ENCODE measurements around the gene NT5C1A.

NT5C1A gene

DNA sequence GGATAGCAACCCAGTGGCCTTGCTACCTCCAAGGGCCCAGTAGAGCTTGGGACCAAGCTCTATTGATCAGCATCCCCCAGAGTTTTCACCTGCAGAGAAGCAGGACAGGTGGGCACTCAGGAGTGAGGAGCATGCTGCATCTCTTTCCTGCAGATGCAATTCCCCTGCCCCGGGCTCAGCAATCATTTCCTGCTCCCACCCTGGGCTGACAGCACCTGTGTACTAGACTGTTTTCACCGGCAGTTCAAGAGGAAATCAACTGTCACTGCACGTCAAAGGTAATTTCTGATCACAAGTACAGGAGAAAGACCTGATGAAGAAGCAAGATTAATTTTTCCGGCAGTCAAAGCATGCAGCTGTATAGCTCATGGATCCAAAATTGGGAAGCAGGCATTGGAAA is 8.8 kb upstream of the NT5C1A start:
- ATAC-seq: no peak
- TF ChIP-seq, protein P1, sequence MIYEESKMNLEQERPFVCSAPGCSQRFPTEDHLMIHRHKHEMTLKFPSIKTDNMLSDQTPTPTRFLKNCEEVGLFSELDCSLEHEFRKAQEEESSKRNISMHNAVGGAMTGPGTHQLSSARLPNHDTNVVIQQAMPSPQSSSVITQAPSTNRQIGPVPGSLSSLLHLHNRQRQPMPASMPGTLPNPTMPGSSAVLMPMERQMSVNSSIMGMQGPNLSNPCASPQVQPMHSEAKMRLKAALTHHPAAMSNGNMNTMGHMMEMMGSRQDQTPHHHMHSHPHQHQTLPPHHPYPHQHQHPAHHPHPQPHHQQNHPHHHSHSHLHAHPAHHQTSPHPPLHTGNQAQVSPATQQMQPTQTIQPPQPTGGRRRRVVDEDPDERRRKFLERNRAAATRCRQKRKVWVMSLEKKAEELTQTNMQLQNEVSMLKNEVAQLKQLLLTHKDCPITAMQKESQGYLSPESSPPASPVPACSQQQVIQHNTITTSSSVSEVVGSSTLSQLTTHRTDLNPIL (CRISPR knock-in tag; IDR thresholded peaks at IDR 0.05; ENCODE audit: low read depth): no peak
- no peak for TF ChIP-seq ARNTL (CRISPR knock-in tag; IDR thresholded peaks at IDR 0.05; ENCODE audit: borderline replicate concordance, low read depth)
- no peak for TF ChIP-seq RARB (CRISPR knock-in tag; IDR thresholded peaks at IDR 0.05)

DNA sequence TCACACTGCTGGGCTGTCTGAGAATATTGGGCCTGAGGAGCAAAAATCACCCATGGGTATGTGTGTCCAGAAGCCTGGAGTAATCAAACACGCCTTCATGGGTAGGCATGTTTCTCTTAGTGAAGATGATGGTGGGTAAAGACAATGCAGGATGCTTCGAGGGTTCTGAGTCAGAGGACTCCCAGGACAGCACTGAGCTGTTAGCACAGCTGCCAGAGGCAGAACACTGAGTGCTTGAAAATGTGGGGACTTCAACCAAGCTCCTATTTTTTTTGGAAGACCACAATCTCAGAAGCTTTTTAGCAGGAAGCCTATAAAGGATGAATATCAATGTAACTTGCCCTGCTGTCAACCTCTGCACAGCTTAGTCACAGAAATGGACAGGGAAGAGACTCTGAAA is 7.9 kb upstream of the NT5C1A start:
- TF ChIP-seq ZNF8 (CRISPR knock-in tag; IDR thresholded peaks at IDR 0.05) (no peak), ZNF565 (CRISPR knock-in tag; conservative IDR thresholded peaks at IDR 0.05; ENCODE audit: low read depth) (no peak), PPARA (CRISPR knock-in tag; IDR thresholded peaks at IDR 0.05; ENCODE audit: borderline replicate concordance) (no peak), ESRRG (CRISPR knock-in tag; IDR thresholded peaks at IDR 0.05) (no peak), ARNTL (CRISPR knock-in tag; IDR thresholded peaks at IDR 0.05; ENCODE audit: borderline replicate concordance, low read depth) (no peak)
- TF ChIP-seq, protein P2, sequence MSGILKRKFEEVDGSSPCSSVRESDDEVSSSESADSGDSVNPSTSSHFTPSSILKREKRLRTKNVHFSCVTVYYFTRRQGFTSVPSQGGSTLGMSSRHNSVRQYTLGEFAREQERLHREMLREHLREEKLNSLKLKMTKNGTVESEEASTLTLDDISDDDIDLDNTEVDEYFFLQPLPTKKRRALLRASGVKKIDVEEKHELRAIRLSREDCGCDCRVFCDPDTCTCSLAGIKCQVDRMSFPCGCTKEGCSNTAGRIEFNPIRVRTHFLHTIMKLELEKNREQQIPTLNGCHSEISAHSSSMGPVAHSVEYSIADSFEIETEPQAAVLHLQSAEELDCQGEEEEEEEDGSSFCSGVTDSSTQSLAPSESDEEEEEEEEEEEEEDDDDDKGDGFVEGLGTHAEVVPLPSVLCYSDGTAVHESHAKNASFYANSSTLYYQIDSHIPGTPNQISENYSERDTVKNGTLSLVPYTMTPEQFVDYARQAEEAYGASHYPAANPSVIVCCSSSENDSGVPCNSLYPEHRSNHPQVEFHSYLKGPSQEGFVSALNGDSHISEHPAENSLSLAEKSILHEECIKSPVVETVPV (CRISPR knock-in tag; IDR thresholded peaks at IDR 0.05): no peak
- TF ChIP-seq, protein P1 (CRISPR knock-in tag; IDR thresholded peaks at IDR 0.05; ENCODE audit: low read depth): no peak
- TF ChIP-seq, protein P3, sequence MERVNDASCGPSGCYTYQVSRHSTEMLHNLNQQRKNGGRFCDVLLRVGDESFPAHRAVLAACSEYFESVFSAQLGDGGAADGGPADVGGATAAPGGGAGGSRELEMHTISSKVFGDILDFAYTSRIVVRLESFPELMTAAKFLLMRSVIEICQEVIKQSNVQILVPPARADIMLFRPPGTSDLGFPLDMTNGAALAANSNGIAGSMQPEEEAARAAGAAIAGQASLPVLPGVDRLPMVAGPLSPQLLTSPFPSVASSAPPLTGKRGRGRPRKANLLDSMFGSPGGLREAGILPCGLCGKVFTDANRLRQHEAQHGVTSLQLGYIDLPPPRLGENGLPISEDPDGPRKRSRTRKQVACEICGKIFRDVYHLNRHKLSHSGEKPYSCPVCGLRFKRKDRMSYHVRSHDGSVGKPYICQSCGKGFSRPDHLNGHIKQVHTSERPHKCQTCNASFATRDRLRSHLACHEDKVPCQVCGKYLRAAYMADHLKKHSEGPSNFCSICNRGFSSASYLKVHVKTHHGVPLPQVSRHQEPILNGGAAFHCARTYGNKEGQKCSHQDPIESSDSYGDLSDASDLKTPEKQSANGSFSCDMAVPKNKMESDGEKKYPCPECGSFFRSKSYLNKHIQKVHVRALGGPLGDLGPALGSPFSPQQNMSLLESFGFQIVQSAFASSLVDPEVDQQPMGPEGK (CRISPR knock-in tag; IDR thresholded peaks at IDR 0.05; ENCODE audit: borderline replicate concordance): no peak
- ATAC-seq: no peak

DNA sequence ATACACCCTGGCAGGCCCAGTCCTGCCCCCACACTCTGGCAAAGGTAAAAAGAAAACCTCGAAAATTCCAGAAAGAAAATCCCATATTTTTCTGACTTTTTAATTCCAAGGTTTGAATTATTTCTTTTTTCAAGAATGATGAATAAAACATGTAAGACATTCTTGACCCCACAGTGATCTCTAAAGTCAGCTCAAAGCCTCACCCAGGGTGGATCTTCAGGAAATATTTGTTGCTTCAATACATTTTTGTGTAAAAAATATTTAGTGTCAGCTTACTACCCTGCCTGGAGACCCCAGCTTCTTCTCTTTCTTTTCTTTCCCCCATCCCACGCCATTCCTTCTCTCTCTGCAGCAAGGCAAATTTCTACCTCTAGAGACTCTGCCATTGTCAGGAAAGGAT is 7.0 kb upstream of the NT5C1A start:
- no peak for ATAC-seq
- no peak for TF ChIP-seq ZC3H10 (CRISPR knock-in tag; IDR thresholded peaks at IDR 0.05)
- TF ChIP-seq, protein P4, sequence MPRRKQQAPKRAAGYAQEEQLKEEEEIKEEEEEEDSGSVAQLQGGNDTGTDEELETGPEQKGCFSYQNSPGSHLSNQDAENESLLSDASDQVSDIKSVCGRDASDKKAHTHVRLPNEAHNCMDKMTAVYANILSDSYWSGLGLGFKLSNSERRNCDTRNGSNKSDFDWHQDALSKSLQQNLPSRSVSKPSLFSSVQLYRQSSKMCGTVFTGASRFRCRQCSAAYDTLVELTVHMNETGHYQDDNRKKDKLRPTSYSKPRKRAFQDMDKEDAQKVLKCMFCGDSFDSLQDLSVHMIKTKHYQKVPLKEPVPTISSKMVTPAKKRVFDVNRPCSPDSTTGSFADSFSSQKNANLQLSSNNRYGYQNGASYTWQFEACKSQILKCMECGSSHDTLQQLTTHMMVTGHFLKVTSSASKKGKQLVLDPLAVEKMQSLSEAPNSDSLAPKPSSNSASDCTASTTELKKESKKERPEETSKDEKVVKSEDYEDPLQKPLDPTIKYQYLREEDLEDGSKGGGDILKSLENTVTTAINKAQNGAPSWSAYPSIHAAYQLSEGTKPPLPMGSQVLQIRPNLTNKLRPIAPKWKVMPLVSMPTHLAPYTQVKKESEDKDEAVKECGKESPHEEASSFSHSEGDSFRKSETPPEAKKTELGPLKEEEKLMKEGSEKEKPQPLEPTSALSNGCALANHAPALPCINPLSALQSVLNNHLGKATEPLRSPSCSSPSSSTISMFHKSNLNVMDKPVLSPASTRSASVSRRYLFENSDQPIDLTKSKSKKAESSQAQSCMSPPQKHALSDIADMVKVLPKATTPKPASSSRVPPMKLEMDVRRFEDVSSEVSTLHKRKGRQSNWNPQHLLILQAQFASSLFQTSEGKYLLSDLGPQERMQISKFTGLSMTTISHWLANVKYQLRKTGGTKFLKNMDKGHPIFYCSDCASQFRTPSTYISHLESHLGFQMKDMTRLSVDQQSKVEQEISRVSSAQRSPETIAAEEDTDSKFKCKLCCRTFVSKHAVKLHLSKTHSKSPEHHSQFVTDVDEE (CRISPR knock-in tag; IDR thresholded peaks at IDR 0.05): no peak
- no peak for TF ChIP-seq ESRRG (CRISPR knock-in tag; IDR thresholded peaks at IDR 0.05)
- TF ChIP-seq, protein P5, sequence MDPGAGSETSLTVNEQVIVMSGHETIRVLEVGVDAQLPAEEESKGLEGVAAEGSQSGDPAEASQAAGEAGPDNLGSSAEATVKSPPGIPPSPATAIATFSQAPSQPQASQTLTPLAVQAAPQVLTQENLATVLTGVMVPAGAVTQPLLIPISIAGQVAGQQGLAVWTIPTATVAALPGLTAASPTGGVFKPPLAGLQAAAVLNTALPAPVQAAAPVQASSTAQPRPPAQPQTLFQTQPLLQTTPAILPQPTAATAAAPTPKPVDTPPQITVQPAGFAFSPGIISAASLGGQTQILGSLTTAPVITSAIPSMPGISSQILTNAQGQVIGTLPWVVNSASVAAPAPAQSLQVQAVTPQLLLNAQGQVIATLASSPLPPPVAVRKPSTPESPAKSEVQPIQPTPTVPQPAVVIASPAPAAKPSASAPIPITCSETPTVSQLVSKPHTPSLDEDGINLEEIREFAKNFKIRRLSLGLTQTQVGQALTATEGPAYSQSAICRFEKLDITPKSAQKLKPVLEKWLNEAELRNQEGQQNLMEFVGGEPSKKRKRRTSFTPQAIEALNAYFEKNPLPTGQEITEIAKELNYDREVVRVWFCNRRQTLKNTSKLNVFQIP (CRISPR knock-in tag; IDR thresholded peaks at IDR 0.05; ENCODE audit: borderline replicate concordance, low read depth): no peak
- TF ChIP-seq ISL1 (CRISPR knock-in tag; IDR thresholded peaks at IDR 0.05): no peak
- TF ChIP-seq ZNF70 (CRISPR knock-in tag; IDR thresholded peaks at IDR 0.05): no peak
- TF ChIP-seq ZFP3 (CRISPR knock-in tag; IDR thresholded peaks at IDR 0.05): no peak
- no peak for TF ChIP-seq GLIS3 (CRISPR knock-in tag; IDR thresholded peaks at IDR 0.05)

DNA sequence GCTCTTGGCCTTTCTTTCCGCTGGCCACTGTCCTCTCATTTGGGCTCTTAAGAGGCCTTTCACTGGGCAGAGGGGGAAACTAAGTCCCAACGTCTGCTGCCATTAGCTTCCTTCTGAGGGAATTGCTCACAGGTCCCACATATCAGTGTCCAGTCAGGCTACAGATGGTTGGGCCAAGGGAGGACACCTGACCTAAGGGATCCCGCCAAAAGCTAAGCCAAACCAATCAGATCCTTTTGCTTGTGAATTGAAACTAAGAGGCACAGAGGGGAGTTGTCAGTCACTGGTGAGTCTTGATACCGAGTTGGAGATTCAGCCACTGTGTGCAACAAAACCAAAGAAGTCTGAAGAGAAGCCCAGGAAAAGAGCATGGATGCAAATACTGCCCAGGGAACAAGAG is 5.7 kb upstream of the NT5C1A start:
- TF ChIP-seq ESRRG (CRISPR knock-in tag; IDR thresholded peaks at IDR 0.05) (no peak), CSDC2 (CRISPR knock-in tag; IDR thresholded peaks at IDR 0.05) (no peak), ZC3H10 (CRISPR knock-in tag; IDR thresholded peaks at IDR 0.05) (no peak), TOX (CRISPR knock-in tag; IDR thresholded peaks at IDR 0.05; ENCODE audit: borderline replicate concordance) (no peak), ISL1 (CRISPR knock-in tag; IDR thresholded peaks at IDR 0.05) (no peak), RARB (CRISPR knock-in tag; IDR thresholded peaks at IDR 0.05) (no peak), ZNF8 (CRISPR knock-in tag; IDR thresholded peaks at IDR 0.05) (no peak)
- TF ChIP-seq, protein P5 (CRISPR knock-in tag; IDR thresholded peaks at IDR 0.05; ENCODE audit: borderline replicate concordance, low read depth): no peak
- TF ChIP-seq, protein P2 (CRISPR knock-in tag; IDR thresholded peaks at IDR 0.05): no peak
- no peak for ATAC-seq
